ENCODE results near the gene ARHGEF11. TPM values are rescaled to one million over a fixed set of nuclear protein-coding genes. Genes with fewer than 3 reads are reported as not detected.

Gene ARHGEF11
- total and polyA plus RNA-seq, 9 of the 15 experiments (the other 6 are each of a cell fraction or from before 2014, with no cell fraction given): 0.14 to 15.5 (median 9.0) TPM

- TF ChIP-seq CBFB (CRISPR knock-in tag; IDR thresholded peaks at IDR 0.05) (no peak), DDX20 (tag; IDR thresholded peaks at IDR 0.05; ENCODE audit: low read depth) (no peak), MNT (conservative IDR thresholded peaks at IDR 0.05) (peak in 1 of 2 experiments; percentile 49; a peak in 2 of 4 replicates), POLR2G (IDR thresholded peaks at IDR 0.05; ENCODE audit: low read depth, low read length) (peak; percentile 49; the same call in 1 of the 2 replicates), TBL1XR1 (IDR thresholded peaks at IDR 0.05; ENCODE audit: low read length in 2 of 2) (peak in 1 of 2 experiments; percentile 31; a peak in 1 of 4 replicates), REST (IDR thresholded peaks at IDR 0.05; ENCODE audit: borderline replicate concordance) (peak; percentile 90), REST (CRISPR knock-in tag; IDR thresholded peaks at IDR 0.05; ENCODE audit: low read depth) (no peak), E2F6 (IDR thresholded peaks at IDR 0.05; ENCODE audit: borderline replicate concordance in 1 of 2, extremely low read depth in 1 of 2, insufficient read depth in 1 of 2, insufficient read length in 1 of 2, low read depth in 1 of 2, low read length in 1 of 2, poor library complexity in 1 of 2, severe bottlenecking in 1 of 2) (peak in 1 of 2 experiments; percentile 28), MCM3 (IDR thresholded peaks at IDR 0.05) (no peak), MXI1 (IDR thresholded peaks at IDR 0.05; ENCODE audit: low read depth, low read length) (0 out of 2 replicates have a peak, but pooled peaks have one; percentile 42), TEAD2 (tag; IDR thresholded peaks at IDR 0.05) (0 out of 2 replicates have a peak, but pooled peaks have one; percentile 12), ZNF57 (CRISPR knock-in tag; IDR thresholded peaks at IDR 0.05) (no peak), ATF1 (CRISPR knock-in tag; IDR thresholded peaks at IDR 0.05) (no peak), ATF1 (tag; IDR thresholded peaks at IDR 0.05) (peak; percentile 79)
These were observed 153.1 kb downstream of the ARHGEF11 start (continued) for GRCh38 chr1:156892190-156893047.

Measured in K562 (cell line).